Activated CD8-positive, alpha-beta T cell treated with anti-CD3 and anti-CD28 coated beads, Interleukin-2, amount 10 ng/mL, durations not matched to agents 7 days and 5 days (primary cell): ENCODE results near the gene ZBTB48. TPM values are rescaled to one million over a fixed set of nuclear protein-coding genes. Genes with fewer than 3 reads are reported as not detected.
"Not testable (repeated sequence)": the region's sequence is repeated elsewhere in the genome, so short reads cannot be mapped to it uniquely, and the experiment has no call there.

Source experiments
- ATAC-seq: fragments of 150-1000 bp; cut with Tn5 transposase; one replicate; pipeline ENCODE4 v1.10.0; 2021; ENCODE audit warnings: moderate library complexity
- CTCF ChIA-PET: fragments of 350-600 bp; sonication (Branson Sonifier 250); formaldehyde crosslinking; loops from one replicate; lab custom pipeline; 2021; ENCODE audit warnings: antibody characterized with exemption; lab: Charles Lee
- POLR2A ChIA-PET: fragments of 350-600 bp; sonication (Branson Sonifier 250); formaldehyde crosslinking; loops from one replicate; lab custom pipeline; 2021; ENCODE audit warnings: antibody characterized with exemption; lab: Charles Lee
- DNase-seq: peaks from one replicate; pipeline ENCODE4 v3.0.0-alpha.2; 2020
- H3K27ac Mint-ChIP-seq: one replicate; pipeline ENCODE4 v1.8.0; 2021; ENCODE audit warnings: mild to moderate bottlenecking, mixed read lengths
- H3K27me3 Mint-ChIP-seq: one replicate; pipeline ENCODE4 v1.8.0; 2021; ENCODE audit warnings: low read depth, mixed read lengths
- H3K36me3 Mint-ChIP-seq: one replicate; pipeline ENCODE4 v1.8.0; 2021; ENCODE audit warnings: low read depth, mixed read lengths
- H3K4me1 Mint-ChIP-seq: one replicate; pipeline ENCODE4 v1.8.0; 2021; ENCODE audit warnings: low read depth, mixed read lengths
- H3K4me3 Mint-ChIP-seq: one replicate; pipeline ENCODE4 v1.8.0; 2021; ENCODE audit warnings: mild to moderate bottlenecking, mixed read lengths
- H3K9me3 Mint-ChIP-seq: one replicate; pipeline ENCODE4 v1.8.0; 2022; ENCODE audit warnings: mixed read lengths; ENCODE audit not compliant: insufficient read depth
- total RNA-seq, 2 experiments: library from RNA; stranded (reverse); gene quantifications; one replicate each; pipeline ENCODE4 v1.2.3, GENCODE V29; 2021

Gene ZBTB48
- total RNA-seq, 2 experiments from 2014 or later = 36.5 to 41.7 TPM

DNA sequence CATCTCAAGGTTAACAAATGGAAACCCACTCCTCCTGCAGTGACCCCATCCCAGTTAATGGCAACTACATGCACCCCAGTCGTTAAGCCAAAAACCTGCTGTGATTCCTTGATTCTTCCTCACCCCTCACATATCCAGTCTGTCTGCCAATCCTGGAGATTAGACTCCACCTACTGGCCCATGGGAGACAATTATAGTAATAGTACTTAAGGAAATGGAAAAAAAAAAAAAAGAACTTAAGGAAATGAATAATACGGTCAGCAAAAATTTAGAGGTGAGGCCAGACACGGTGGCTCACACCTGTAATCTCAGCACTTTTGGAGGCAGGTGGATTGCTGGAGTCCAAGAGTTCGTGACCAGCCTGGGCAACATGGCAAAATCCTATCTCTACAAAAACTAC, 32.5 kb upstream of the ZBTB48 start:
- no peak for DNase-seq
- ChIA-PET CTCF (interaction anchor here (1.3 kb wide), 1 partner anchor 60 kb away, joined by 3 read pairs; no protein-coding TSS in a partner anchor), POLR2A (no interaction called here)
- peaks cover 51% of the 10 kb centered on the region for H3K36me3 Mint-ChIP-seq
- no peaks in the 10 kb centered on the region for H3K9me3 Mint-ChIP-seq
- peaks cover 34% of the 10 kb centered on the region for H3K4me1 Mint-ChIP-seq
- no peak for ATAC-seq
- no peak overlapping the region for H3K4me3 Mint-ChIP-seq
- peak overlapping the region; percentile 82 for H3K27ac Mint-ChIP-seq
- no peaks in the 10 kb centered on the region for H3K27me3 Mint-ChIP-seq

DNA sequence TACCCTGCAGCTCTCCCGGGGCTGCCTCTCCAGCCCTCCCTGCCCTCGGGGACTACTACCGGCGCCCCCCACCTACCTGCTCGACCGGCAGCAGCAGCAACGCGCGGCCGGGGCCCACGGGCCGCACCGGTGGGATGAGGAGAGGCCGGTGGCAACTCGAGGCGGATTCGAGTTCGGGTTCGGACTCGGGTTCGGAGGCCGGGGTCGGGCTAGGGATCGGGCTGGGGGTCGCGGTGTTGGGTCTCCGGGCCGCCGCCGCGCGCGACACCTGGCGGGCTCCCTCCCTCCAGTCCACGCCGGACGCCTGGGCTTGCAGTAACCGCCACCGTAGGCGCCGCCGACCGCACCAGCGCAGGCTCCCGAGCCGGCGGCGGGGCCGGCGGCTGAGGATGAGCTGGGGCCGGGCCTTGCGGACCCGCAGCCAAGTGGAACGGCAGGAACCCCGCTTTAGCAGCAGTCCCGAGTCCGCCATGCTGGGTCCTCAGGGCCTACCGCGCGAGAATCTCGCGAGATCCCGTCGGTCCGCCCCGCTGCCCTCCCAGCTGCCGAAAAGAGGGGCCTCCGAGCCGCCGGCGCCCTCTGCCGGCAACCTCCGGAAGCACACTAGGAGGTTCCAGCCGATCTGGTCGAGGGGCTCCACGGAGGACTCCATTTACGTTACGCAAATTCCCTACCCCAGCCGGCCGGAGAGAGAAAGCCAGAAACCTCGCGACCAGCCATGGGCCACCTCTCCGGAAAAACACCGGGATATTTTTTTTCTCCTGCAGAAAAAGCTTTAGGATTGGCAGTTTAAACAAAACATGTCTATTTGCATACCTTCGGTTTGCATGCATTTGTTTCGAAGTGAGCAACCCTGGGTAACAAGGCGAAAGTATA, 25.5 kb upstream of the ZBTB48 start, which contains the start of gene NOL9:
Gene NOL9 (minus strand): TSS at position 483 of the 876 bp plus-strand sequence. CDS start 11 bp downstream, at position 472.
- Mint-ChIP-seq H3K27me3 (no peaks in the 10 kb centered on the region), H3K27ac (peak within 1 kb of the TSS; percentile 72), H3K4me1 (peaks cover 18% of the 10 kb centered on the region), H3K36me3 (peaks cover 10% of the 10 kb centered on the region), H3K9me3 (no peaks in the 10 kb centered on the region), H3K4me3 (peak within 1 kb of the TSS; percentile 75)
- peak; percentile 97 for DNase-seq
- ChIA-PET POLR2A (interaction anchor here (0.8 to 2.4 kb wide), 9 partner anchors 9 to 86 kb away, joined by 3 to 15 read pairs (median 4); partner anchors contain the start of genes KLHL21, PHF13 and ZBTB48), CTCF (interaction anchor here (0.6 to 3.8 kb wide), 37 partner anchors 8 to 281 kb away, joined by 3 to 37 read pairs (median 4); partner anchors contain the start of genes DNAJC11, KLHL21, PLEKHG5 and ZBTB48)
- ATAC-seq = peak; percentile 98

DNA sequence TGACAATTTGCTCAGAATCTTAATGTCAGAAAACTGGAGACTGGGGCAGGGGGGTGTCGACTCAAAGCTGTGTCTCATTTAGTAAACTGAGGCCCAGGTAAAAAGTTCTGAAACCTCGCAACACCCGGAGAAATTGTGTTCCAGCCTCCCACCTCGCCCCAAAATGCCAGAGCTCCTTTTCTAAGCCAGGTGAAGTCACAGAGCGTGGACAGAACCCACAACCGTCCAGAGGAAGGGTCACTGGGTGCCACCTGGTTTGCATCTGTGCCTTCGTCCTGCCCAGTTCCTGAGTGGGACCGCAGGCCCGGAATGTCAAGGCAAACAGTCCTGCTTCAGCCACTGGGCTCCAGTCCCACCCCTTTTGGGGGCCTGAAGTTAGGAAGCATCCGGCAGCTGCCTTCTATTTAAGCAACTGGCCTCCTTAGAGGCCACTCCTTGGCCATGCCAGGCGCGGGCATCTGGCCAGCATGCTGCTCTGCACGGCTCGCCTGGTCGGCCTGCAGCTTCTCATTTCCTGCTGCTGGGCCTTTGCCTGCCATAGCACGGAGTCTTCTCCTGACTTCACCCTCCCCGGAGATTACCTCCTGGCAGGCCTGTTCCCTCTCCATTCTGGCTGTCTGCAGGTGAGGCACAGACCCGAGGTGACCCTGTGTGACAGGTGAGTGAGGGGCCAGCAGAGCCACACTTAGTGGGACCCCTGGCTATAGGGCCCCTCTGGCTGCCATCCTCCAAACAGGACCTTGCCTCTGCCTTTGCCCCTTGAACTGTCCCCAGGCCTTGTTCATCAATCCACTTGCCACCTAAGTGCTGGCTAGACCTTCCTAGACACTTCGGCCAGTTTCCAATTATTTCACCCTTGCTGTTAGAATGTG, 24.7 kb upstream of the ZBTB48 start, which contains the start of gene TAS1R1:
Gene TAS1R1 (plus strand): TSS at position 401 of the 872 bp plus-strand sequence. CDS start 67 bp downstream, at position 468.
- H3K4me3 Mint-ChIP-seq = peak within 1 kb of the TSS; percentile 75
- DNase-seq (no peak), ATAC-seq (no peak)
- peaks cover 20% of the 10 kb centered on the region for H3K4me1 Mint-ChIP-seq
- peaks cover 3% of the 10 kb centered on the region for H3K36me3 Mint-ChIP-seq
- no peaks in the 10 kb centered on the region for H3K27me3 Mint-ChIP-seq
- POLR2A ChIA-PET = interaction anchor here (0.8 to 2.4 kb wide), 9 partner anchors 10 to 87 kb away, joined by 3 to 15 read pairs (median 4); partner anchors contain the start of genes KLHL21, PHF13 and ZBTB48
- H3K9me3 Mint-ChIP-seq = no peaks in the 10 kb centered on the region
- peak within 1 kb of the TSS; percentile 58 for H3K27ac Mint-ChIP-seq
- CTCF ChIA-PET = interaction anchor here (0.9 to 3.8 kb wide), 33 partner anchors 9 to 281 kb away, joined by 3 to 37 read pairs (median 4); partner anchors contain the start of genes KLHL21, PLEKHG5 and ZBTB48

DNA sequence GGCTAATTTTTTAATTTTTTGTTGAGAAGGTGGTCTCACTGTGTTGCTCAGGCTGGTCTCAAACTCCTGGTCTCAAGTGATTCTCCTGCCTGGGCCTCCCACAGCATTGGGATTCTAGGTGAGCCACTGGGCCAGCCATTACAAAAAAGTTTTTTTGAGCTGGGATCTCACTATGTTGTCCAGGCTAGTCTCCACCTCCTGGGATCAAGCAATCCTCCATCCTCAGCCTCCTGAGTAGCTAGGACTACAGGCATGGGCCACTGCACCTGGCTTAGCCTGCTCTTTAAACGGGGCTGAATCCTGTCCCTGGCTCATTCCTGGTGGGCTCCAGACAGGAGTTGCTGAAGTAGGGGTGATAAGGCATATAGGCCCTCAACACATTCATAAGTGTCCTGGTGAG, 22.2 kb upstream of the ZBTB48 start:
- H3K27me3 Mint-ChIP-seq = no peaks in the 10 kb centered on the region
- CTCF ChIA-PET = no interaction called here
- H3K9me3 Mint-ChIP-seq = no peaks in the 10 kb centered on the region
- H3K4me1 Mint-ChIP-seq = peaks cover 23% of the 10 kb centered on the region
- POLR2A ChIA-PET = no interaction called here
- H3K36me3 Mint-ChIP-seq = no peaks in the 10 kb centered on the region
- H3K4me3 Mint-ChIP-seq = no peak overlapping the region
- no peak overlapping the region for H3K27ac Mint-ChIP-seq
- ATAC-seq = no peak
- DNase-seq = no peak

DNA sequence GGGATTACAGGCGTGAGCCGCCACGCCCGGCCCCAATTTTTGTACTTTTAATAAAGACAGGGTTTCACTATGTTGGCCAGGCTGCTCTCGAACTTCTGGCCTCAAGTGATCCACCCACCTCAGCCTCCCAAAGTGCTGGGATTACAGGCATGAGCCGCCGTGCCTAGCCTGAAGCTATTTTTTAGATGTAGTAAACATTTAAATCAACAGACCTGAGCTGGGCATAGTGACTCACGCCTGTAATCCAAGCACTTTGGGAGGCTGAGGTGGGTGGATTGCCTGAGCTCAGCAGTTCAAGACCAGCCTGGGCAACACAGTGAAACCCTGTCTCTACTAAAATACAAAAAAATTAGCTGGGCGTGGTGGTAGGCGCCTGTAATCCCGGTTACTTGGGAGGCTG, 20.6 kb upstream of the ZBTB48 start:
- H3K4me3 Mint-ChIP-seq, POLR2A ChIA-PET, H3K9me3 Mint-ChIP-seq, ATAC-seq, DNase-seq, CTCF ChIA-PET, H3K36me3 Mint-ChIP-seq, H3K27me3 Mint-ChIP-seq, H3K27ac Mint-ChIP-seq: not testable (repeated sequence)
- H3K4me1 Mint-ChIP-seq = peaks cover 17% of the 10 kb centered on the region

DNA sequence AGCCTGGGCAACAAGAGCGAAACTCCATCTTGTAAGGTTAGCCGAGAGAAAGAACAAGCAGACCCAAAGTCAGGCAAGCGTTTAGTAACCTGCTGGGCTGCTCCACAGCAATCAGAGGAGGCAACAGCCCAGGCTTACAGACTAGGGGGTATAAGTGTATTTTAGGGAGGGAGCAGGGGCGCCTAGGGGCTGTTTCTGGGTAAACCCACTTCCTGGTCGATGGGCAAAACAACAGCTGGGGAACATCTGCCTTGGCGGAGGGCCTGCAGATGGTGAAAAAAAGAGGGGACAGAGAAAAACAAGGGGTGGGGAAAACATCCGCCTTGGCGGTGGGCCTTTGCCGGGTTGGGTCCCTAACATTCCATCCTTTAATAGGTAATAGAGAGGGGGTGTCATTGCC, 19.5 kb upstream of the ZBTB48 start:
- Mint-ChIP-seq H3K27me3 (no peaks in the 10 kb centered on the region), H3K27ac (no peak overlapping the region), H3K36me3 (no peaks in the 10 kb centered on the region), H3K4me1 (peaks cover 10% of the 10 kb centered on the region), H3K4me3 (no peak overlapping the region), H3K9me3 (no peaks in the 10 kb centered on the region)
- ATAC-seq (no peak), DNase-seq (no peak)
- ChIA-PET CTCF (no interaction called here), POLR2A (no interaction called here)

DNA sequence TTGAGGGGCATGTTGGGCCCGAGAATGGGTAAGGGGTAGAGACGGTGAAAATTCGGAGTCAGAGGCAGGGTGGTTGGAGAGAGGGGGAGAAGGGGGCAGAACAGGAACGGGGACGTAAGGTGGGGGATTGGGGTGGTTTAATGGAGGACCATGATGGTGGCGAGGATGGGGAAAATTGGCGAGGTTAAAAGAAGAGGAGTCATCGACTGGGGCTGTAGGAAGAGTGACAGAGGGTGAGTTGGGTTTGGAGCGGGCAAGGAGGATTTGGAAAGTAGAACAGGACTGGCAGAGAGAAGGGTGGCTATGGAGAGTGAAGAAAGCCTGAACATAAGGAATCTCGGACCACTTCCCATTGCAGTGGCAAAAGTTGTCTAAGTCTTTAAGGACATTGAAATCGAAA, 10.8 kb upstream of the ZBTB48 start:
- Mint-ChIP-seq H3K9me3 (no peaks in the 10 kb centered on the region), H3K27ac (no peak overlapping the region), H3K4me1 (peaks cover 7% of the 10 kb centered on the region), H3K4me3 (no peak overlapping the region), H3K36me3 (no peaks in the 10 kb centered on the region), H3K27me3 (peaks cover 5% of the 10 kb centered on the region)
- DNase-seq = no peak
- ChIA-PET POLR2A (no interaction called here), CTCF (no interaction called here)
- ATAC-seq = no peak

DNA sequence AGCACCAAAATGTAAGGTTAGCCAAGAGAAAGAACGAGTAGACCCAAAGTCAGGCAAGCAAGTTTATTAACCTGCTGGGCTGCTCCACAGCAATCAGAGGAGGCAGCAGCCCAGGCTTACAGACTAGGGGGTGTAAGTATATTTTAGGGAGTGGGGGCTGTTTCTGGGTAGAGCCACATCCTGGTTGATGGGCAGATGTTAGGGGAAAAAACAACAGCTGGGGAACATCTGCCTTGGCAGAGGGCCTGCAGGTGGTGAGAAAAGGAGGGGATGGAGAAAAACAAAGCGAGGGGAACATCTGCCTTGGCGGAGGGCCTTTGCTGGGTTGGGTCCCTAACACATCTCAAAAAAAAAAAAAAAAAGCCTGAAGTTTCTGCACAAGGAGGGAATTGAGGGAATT, 9.7 kb upstream of the ZBTB48 start:
- Mint-ChIP-seq H3K9me3 (no peaks in the 10 kb centered on the region), H3K4me1 (peaks cover 7% of the 10 kb centered on the region), H3K27ac (no peak overlapping the region), H3K36me3 (no peaks in the 10 kb centered on the region), H3K27me3 (peaks cover 5% of the 10 kb centered on the region), H3K4me3 (no peak overlapping the region)
- DNase-seq (no peak), ATAC-seq (no peak)
- POLR2A ChIA-PET = interaction anchor here (1.5 kb wide), 1 partner anchor 9 kb away, joined by 5 read pairs; the partner anchor contains the start of gene ZBTB48
- CTCF ChIA-PET = interaction anchor here (0.7 kb wide), 1 partner anchor 15 kb away, joined by 4 read pairs; the partner anchor contains the start of gene TAS1R1

DNA sequence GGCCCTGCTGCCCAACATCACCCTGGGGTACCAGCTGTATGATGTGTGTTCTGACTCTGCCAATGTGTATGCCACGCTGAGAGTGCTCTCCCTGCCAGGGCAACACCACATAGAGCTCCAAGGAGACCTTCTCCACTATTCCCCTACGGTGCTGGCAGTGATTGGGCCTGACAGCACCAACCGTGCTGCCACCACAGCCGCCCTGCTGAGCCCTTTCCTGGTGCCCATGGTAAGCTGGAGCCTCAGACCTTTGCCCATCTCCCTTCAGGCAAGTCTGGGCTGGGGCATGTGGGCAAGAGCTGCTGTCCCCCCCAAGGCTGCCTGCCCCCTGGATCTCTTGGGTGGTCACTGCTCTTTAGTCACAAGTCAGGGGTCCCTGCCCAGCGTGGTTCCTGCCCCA, 8.8 kb upstream of the ZBTB48 start:
- no peaks in the 10 kb centered on the region for H3K9me3 Mint-ChIP-seq
- ChIA-PET CTCF (interaction anchor here (0.6 to 1.0 kb wide), 2 partner anchors 17 to 50 kb away, joined by 3 to 4 read pairs; partner anchors contain the start of gene NOL9), POLR2A (interaction anchor here (1.5 kb wide), 1 partner anchor 9 kb away, joined by 5 read pairs; the partner anchor contains the start of gene ZBTB48)
- DNase-seq (no peak), ATAC-seq (no peak)
- H3K4me1 Mint-ChIP-seq = peaks cover 7% of the 10 kb centered on the region
- H3K27ac Mint-ChIP-seq = no peak overlapping the region
- H3K36me3 Mint-ChIP-seq = no peaks in the 10 kb centered on the region
- peaks cover 5% of the 10 kb centered on the region for H3K27me3 Mint-ChIP-seq
- H3K4me3 Mint-ChIP-seq = no peak overlapping the region

DNA sequence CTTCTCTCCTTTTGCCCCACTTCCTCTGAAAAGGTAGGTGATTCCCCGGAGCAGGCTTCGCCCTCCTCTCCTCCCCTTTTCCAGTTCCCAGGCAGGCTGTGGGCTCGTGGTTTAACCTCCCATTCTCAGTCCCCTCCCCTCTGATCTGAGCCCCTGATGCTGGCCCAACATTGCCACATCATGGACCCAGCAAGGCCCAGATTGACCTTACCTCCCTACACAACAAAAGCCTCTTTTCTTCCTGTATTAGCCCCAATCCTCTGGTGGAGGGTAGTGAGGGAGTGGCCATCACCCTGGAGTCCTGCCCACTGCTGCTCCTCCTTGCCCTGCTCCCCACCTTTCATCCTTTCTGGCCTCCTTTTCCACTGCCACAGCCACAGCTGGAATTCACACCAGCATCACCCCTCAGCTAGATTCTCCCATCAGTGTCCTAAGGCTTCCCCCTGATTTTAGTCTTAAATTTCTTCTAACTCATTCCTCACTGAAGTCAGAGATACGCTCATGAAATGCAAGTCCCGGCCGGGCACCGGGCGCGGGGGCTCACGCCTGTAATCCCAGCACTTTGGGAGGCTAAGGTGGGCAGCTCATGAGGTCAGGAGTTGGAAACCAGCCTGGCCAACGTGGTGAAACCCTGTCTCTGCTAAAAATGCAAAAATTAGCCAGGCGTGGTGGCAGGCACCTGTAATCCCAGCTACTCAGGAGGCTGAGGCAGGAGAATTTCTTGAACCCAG, 7.0 kb upstream of the ZBTB48 start:
- ChIA-PET CTCF (interaction anchor here (1.3 kb wide), 1 partner anchor 18 kb away, joined by 3 read pairs; the partner anchor contains the start of genes NOL9 and TAS1R1), POLR2A (no interaction called here)
- DNase-seq = no peak

More for the DNA sequence above, 7.0 kb upstream of the ZBTB48 start:
- ATAC-seq = no peak
- Mint-ChIP-seq H3K4me1 (peaks cover 7% of the 10 kb centered on the region), H3K36me3 (no peaks in the 10 kb centered on the region), H3K27ac (no peak overlapping the region), H3K9me3 (no peaks in the 10 kb centered on the region), H3K27me3 (peaks cover 5% of the 10 kb centered on the region), H3K4me3 (no peak overlapping the region)
